PC-9 (cell line): ENCODE measurements around the gene ZCCHC7. TPM values are rescaled to one million over a fixed set of nuclear protein-coding genes. Genes with fewer than 3 reads are reported as not detected.
A peak's percentile ranks its signal among the peaks of the same experiment; 100 is the strongest.

ENCODE experiments used
- BruUV-seq: library from RNA; stranded (reverse); fragments of 400-500 nt; replicated peaks from 2 replicates; lab custom pipeline; 2021; lab: Mats Ljungman, UMichigan
- CTCF ChIA-PET: fragments of 300-600 bp; sonication (Branson Sonifier 250); formaldehyde crosslinking; loops from one replicate; lab custom pipeline; 2022; ENCODE audit warnings: antibody characterized with exemption; lab: Charles Lee
- POLR2A ChIA-PET: fragments of 300-600 bp; sonication (Branson Sonifier 250); formaldehyde crosslinking; loops from one replicate; lab custom pipeline; 2022; ENCODE audit warnings: antibody characterized with exemption; ENCODE audit not compliant: unreplicated experiment; lab: Charles Lee
- DNase-seq, 2 experiments: peaks; one replicate each; pipeline versions ENCODE4 v3.0.0 to v3.0.0-alpha.2; 2015 to 2022; ENCODE audit warnings: mixed read lengths in 1 of 2
- H2AFZ ChIP-seq: fragments of 200-600 bp; sonication (generic); 2 replicates; pipeline ENCODE4 v1.8.1; 2017; ENCODE audit warnings: antibody characterized with exemption
- H3F3A ChIP-seq: fragments of 200-600 bp; sonication (generic); 2 replicates; pipeline ENCODE4 v1.8.1; 2017; ENCODE audit warnings: antibody characterized with exemption, mild to moderate bottlenecking, low read depth; ENCODE audit not compliant: insufficient read depth
- H3K27ac ChIP-seq: fragments of 200-600 bp; sonication (generic); 2 replicates; pipeline ENCODE4 v1.6.1; 2016; ENCODE audit warnings: mixed run types
- H3K27me3 ChIP-seq: fragments of 200-600 bp; sonication (generic); 2 replicates; pipeline ENCODE4 v1.6.1; 2016; ENCODE audit warnings: low read depth, mixed run types; ENCODE audit not compliant: insufficient read depth
- H3K36me3 ChIP-seq: fragments of 200-600 bp; sonication (generic); 2 replicates; pipeline ENCODE4 v1.6.1; 2016; ENCODE audit warnings: low read depth, mixed run types
- H3K4me1 ChIP-seq: fragments of 200-600 bp; sonication (generic); replicated peaks from 2 replicates; pipeline ENCODE4 v1.6.1; 2016; ENCODE audit warnings: mixed run types; ENCODE audit not compliant: insufficient read depth
- H3K4me2 ChIP-seq: fragments of 200-600 bp; sonication (generic); 2 replicates; pipeline ENCODE4 v1.6.1; 2017; ENCODE audit warnings: mixed run types
- H3K4me3 ChIP-seq: fragments of 200-600 bp; sonication (generic); 2 replicates; pipeline ENCODE4 v1.6.1; 2016; ENCODE audit warnings: mixed run types
- H3K79me2 ChIP-seq: fragments of 200-600 bp; sonication (generic); 2 replicates; pipeline ENCODE4 v1.6.1; 2017; ENCODE audit warnings: low read depth, mixed run types
- H3K9me2 ChIP-seq: fragments of 200-600 bp; sonication (generic); 2 replicates; pipeline ENCODE4 v1.8.1; 2017; ENCODE audit warnings: mild to moderate bottlenecking; ENCODE audit not compliant: insufficient read depth
- H3K9me3 ChIP-seq: fragments of 200-600 bp; sonication (generic); 2 replicates; pipeline ENCODE4 v1.8.1; 2016; ENCODE audit warnings: low read depth; ENCODE audit not compliant: insufficient read depth
- H4K20me1 ChIP-seq: fragments of 200-600 bp; sonication (generic); 2 replicates; pipeline ENCODE4 v1.8.1; 2017; ENCODE audit not compliant: insufficient read depth
- CTCF ChIP-seq: fragments of 200-600 bp; sonication (generic); conservative IDR thresholded peaks from 2 replicates; pipeline ENCODE4 v1.6.1; 2017; ENCODE audit warnings: mixed run types, antibody characterized with exemption, mild to moderate bottlenecking, moderate library complexity
- EZH2 ChIP-seq: fragments of 200-600 bp; sonication (generic); IDR thresholded peaks from 2 replicates; pipeline ENCODE4 v1.8.0; 2017; ENCODE audit warnings: antibody characterized with exemption, low read depth
- intact Hi-C: fragments of 100-400 bp; cut with micrococcal nuclease; formaldehyde crosslinking; loops from one replicate; pipeline ENCODE4 v1.10.0; 2022; ENCODE audit not compliant: unreplicated experiment
- total RNA-seq: library from RNA; stranded (reverse); gene quantifications from 2 replicates; pipeline ENCODE4 v1.2.3, GENCODE V29; 2021

ZCCHC7 gene
- total RNA-seq, 1 experiment from 2014 or later: 15.9 TPM

GRCh38 chr9:37385286-37385685 lies 264.9 kb downstream of the ZCCHC7 start:
- Histone ChIP-seq H3F3A (no peaks in the 10 kb centered on the region), H4K20me1 (no peaks in the 10 kb centered on the region), H3K36me3 (no peaks in the 10 kb centered on the region), H3K4me2 (no peak overlapping the region), H3K27ac (no peak overlapping the region), H3K9me3 (no peaks in the 10 kb centered on the region), H3K9me2 (no peaks in the 10 kb centered on the region), H2AFZ (no peak overlapping the region), H3K27me3 (no peaks in the 10 kb centered on the region), H3K4me1 (no peaks in the 10 kb centered on the region), H3K4me3 (no peak overlapping the region), H3K79me2 (no peaks in the 10 kb centered on the region)
- intact Hi-C loops: no loop called here
- TF ChIP-seq CTCF (no peak), EZH2 (no peak)
- CTCF ChIA-PET: interaction anchor here (0.6 kb wide), 1 partner anchor 22 kb away, joined by 4 read pairs; no protein-coding TSS in a partner anchor
- DNase-seq: no peak
- no TSS peak for BruUV-seq
- POLR2A ChIA-PET: no interaction called here

GRCh38 chr9:37386988-37387387 lies 266.6 kb downstream of the ZCCHC7 start:
- POLR2A ChIA-PET: no interaction called here
- H3K9me3 ChIP-seq: no peaks in the 10 kb centered on the region
- no peaks in the 10 kb centered on the region for H3K27me3 ChIP-seq
- CTCF ChIA-PET: no interaction called here
- no peaks in the 10 kb centered on the region for H3K79me2 ChIP-seq
- no TSS peak for BruUV-seq
- no peaks in the 10 kb centered on the region for H3F3A ChIP-seq
- H3K4me1 ChIP-seq: no peaks in the 10 kb centered on the region
- no peak for DNase-seq
- no peaks in the 10 kb centered on the region for H3K36me3 ChIP-seq
- H2AFZ ChIP-seq: no peak overlapping the region
- TF ChIP-seq CTCF: no peak
- no peak for TF ChIP-seq EZH2
- no peak overlapping the region for H3K4me2 ChIP-seq
- intact Hi-C loops: no loop called here
- no peak overlapping the region for H3K27ac ChIP-seq
- H3K4me3 ChIP-seq: no peak overlapping the region
- no peaks in the 10 kb centered on the region for H3K9me2 ChIP-seq
- H4K20me1 ChIP-seq: no peaks in the 10 kb centered on the region

GRCh38 chr9:37390759-37391158 lies 270.4 kb downstream of the ZCCHC7 start:
- BruUV-seq: no TSS peak
- intact Hi-C loops: no loop called here
- Histone ChIP-seq H2AFZ (no peak overlapping the region), H3K4me1 (no peaks in the 10 kb centered on the region), H3K4me2 (no peak overlapping the region), H3K27me3 (no peaks in the 10 kb centered on the region), H3K9me3 (no peaks in the 10 kb centered on the region), H3K27ac (no peak overlapping the region), H4K20me1 (no peaks in the 10 kb centered on the region), H3K4me3 (no peak overlapping the region), H3K9me2 (no peaks in the 10 kb centered on the region), H3K79me2 (no peaks in the 10 kb centered on the region), H3K36me3 (no peaks in the 10 kb centered on the region), H3F3A (no peaks in the 10 kb centered on the region)
- ChIA-PET POLR2A (no interaction called here), CTCF (no interaction called here)
- peak in 1 of 2 experiments; percentile 14 for DNase-seq
- TF ChIP-seq CTCF: peak; percentile 46
- no peak for TF ChIP-seq EZH2
